Measurements from ENCODE around the gene CDX2.

Gene CDX2

DNA sequence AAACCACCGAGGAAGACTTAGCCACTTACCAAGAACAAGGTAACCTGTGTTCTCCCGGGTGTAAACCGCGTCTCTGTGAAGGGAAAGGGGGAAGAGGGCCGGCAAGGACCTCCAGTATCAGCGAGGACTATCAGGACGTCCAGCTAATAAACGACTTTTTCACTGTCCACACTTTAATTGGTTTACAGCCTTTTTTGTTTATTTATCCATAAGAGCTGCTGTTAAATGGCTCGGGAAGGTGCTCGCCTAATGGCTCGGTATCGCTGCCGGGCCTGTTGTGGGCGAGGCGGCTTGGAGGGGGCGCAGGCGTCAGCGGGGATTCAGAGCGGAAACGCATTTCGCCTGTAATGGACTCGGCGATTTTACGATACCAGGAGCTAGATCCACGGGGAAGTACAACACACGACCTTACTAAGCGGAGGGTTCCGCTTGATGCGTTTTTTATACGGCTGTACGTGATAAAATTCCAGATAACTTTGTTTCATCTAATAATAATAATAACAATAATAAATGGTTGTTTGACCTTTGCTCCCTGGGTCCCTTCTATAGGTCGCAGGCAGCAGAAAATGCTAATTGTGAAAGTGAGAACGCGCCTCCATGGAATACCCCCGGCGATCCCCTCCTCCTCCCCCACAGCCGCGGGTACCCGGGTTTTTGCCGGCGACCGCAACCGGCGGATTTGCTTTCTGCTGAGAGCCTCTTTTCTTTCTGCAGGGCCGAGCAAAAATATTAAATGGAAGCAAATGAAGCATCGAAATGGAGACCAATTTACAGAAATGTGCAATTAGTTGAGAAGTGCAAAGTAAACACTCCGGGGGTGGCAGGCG, 51.8 kb downstream of the CDX2 start:
- Histone ChIP-seq H3K27ac (ENCODE audit: low read length) (no peak overlapping the region), H3K9ac (ENCODE audit: low read depth, low read length) (no peak overlapping the region), H3K9me3 (ENCODE audit: insufficient read depth, low read depth, low read length) (no peaks in the 10 kb centered on the region; the same call in 1 of the 2 replicates), H3K36me3 (ENCODE audit: insufficient read depth, low read depth, low read length) (no peaks in the 10 kb centered on the region), H3K4me1 (ENCODE audit: insufficient read depth, low read length) (no peaks in the 10 kb centered on the region; the same call in 1 of the 2 replicates), H3K4me3 (ENCODE audit: low read length) (no peak overlapping the region), H3K27me3 (ENCODE audit: insufficient read depth, low read length) (peaks cover 99% of the 10 kb centered on the region)

DNA sequence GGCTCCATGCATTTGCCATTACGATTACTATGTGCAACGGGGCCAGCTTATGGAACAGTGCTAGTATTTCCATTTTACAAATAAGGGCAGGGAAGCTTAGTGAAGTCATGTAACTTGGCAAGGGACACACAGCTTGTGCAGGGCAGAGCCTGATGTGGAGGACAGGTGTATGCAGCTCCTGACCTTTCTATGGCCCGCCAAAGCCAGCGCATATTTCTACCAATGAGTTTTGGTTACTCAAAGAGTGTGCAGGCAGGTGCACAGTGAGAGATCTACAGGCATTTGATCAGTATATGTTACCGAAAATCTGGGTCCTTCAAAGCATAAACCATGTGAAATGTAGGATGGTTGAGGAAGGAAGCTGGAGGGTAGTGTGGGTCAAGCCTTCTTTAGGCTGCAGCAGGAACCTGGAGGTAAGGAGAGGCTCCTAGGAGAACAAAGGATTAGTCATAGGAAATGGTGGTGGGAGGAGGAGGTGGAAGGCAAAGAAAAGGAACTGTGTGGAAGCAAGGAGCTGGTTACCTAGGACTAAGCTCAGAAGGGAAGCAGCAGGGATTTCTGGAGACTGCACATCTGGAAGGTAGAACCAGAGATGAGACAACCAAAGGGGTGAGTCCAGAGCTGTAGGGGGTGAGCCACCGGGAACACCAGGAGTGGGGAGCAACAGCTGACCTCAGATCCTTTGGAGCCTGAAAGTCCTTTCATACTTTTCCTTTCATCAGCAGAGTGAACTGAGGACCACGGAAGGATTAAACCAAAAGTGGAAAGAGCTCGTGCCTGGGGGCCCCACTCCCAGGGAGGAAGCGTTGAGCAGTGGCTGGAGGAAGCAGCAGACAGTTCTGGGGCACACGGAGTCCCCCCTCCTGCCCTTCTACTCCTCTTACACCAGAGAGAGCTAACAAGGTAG, 53.6 kb downstream of the CDX2 start:
- no peaks in the 10 kb centered on the region for H3K36me3 ChIP-seq (ENCODE audit: insufficient read depth, low read depth, low read length)
- peaks cover 97% of the 10 kb centered on the region for H3K27me3 ChIP-seq (ENCODE audit: insufficient read depth, low read length)
- no peak overlapping the region for H3K4me3 ChIP-seq (ENCODE audit: low read length)
- no peaks in the 10 kb centered on the region; the same call in 1 of the 2 replicates for H3K4me1 ChIP-seq (ENCODE audit: insufficient read depth, low read length)
- H3K9me3 ChIP-seq (ENCODE audit: insufficient read depth, low read depth, low read length) = no peaks in the 10 kb centered on the region; the same call in 1 of the 2 replicates
- no peak overlapping the region for H3K9ac ChIP-seq (ENCODE audit: low read depth, low read length)
- H3K27ac ChIP-seq (ENCODE audit: low read length) = no peak overlapping the region

DNA sequence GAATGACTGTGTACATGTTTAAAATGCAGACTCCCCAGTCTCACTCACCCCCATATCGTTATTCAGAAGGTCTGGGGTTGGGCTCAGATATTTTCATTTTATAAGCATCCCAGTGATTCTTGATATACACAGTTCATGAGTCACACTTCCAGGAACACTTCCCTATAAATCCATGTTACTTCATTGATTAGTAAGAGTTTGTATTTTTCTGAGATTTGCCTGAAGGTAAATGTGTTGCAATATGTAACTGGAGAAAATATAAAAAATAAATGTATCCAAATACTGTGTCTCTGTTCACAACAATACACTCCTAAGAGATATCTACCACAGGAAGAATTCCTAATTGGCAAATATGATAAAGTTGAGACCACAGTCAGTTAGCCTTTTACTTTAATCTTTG, 56.0 kb downstream of the CDX2 start:
- no peak overlapping the region for H3K4me3 ChIP-seq (ENCODE audit: low read length)
- H3K27ac ChIP-seq (ENCODE audit: low read length) = no peak overlapping the region
- peaks cover 96% of the 10 kb centered on the region for H3K27me3 ChIP-seq (ENCODE audit: insufficient read depth, low read length)

DNA sequence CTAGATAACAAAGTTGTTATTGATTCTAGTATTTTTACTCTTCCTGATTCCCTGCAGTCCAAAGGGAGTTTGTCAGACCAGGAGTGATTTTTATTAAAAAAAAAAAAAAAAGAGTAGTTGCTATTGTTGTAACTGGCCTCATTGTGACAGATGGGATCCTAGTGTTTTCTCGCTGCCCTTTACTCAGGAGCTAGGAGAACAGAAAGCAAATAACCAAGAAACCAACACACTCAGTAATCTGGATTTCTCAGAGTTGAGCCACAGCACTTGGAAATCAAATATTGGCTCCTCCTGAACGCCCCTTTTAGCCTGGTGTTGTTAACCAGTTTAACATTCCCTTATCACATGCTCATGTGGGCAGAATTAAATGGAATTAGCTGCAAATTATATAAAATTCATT, 57.6 kb downstream of the CDX2 start:
- Histone ChIP-seq H3K9ac (ENCODE audit: low read depth, low read length) (no peak overlapping the region), H3K27me3 (ENCODE audit: insufficient read depth, low read length) (peaks cover 92% of the 10 kb centered on the region), H3K4me3 (ENCODE audit: low read length) (no peak overlapping the region), H3K27ac (ENCODE audit: low read length) (no peak overlapping the region), H3K9me3 (ENCODE audit: insufficient read depth, low read depth, low read length) (no peaks in the 10 kb centered on the region; the same call in 1 of the 2 replicates), H3K36me3 (ENCODE audit: insufficient read depth, low read depth, low read length) (no peaks in the 10 kb centered on the region), H3K4me1 (ENCODE audit: insufficient read depth, low read length) (no peaks in the 10 kb centered on the region)

More for the DNA sequence above, 56.0 kb downstream of the CDX2 start:
- Histone ChIP-seq H3K36me3 (ENCODE audit: insufficient read depth, low read depth, low read length) (no peaks in the 10 kb centered on the region), H3K4me1 (ENCODE audit: insufficient read depth, low read length) (no peaks in the 10 kb centered on the region; the same call in 1 of the 2 replicates), H3K9ac (ENCODE audit: low read depth, low read length) (no peak overlapping the region), H3K9me3 (ENCODE audit: insufficient read depth, low read depth, low read length) (no peaks in the 10 kb centered on the region; the same call in 1 of the 2 replicates)

Data from iPS-20b (cell line).